Smooth muscle cell (in vitro differentiated cells): ENCODE data around the gene XRCC4. TPM values are rescaled to one million over a fixed set of nuclear protein-coding genes. Genes with fewer than 3 reads are reported as not detected.

ENCODE experiments used
- DNase-seq: peaks from one replicate; lab custom pipeline; 2025; ENCODE audit not compliant: unreplicated experiment; lab: John Stamatoyannopoulos, UW
- H2AFZ ChIP-seq: fragments of 200-600 bp; sonication (generic); 2 replicates; pipeline ENCODE4 v1.6.0; 2016; ENCODE audit warnings: antibody characterized with exemption, low read depth, mild to moderate bottlenecking
- H3F3A ChIP-seq: fragments of 200-600 bp; sonication (generic); 2 replicates; pipeline ENCODE4 v1.6.0; 2017; ENCODE audit warnings: antibody characterized with exemption, low read depth
- H3K27ac ChIP-seq: fragments of 200-600 bp; sonication (generic); 2 replicates; pipeline ENCODE4 v1.5.1; 2016; ENCODE audit warnings: low read depth, mild to moderate bottlenecking
- H3K27me3 ChIP-seq: fragments of 200-600 bp; sonication (generic); 2 replicates; pipeline ENCODE4 v1.6.1; 2016; ENCODE audit warnings: low read depth, mild to moderate bottlenecking
- H3K36me3 ChIP-seq: fragments of 200-600 bp; sonication (generic); 2 replicates; pipeline ENCODE4 v1.5.1; 2016; ENCODE audit warnings: low read depth
- H3K4me1 ChIP-seq: fragments of 200-600 bp; sonication (generic); 2 replicates; pipeline ENCODE4 v1.5.1; 2016; ENCODE audit warnings: low read depth
- H3K4me2 ChIP-seq: fragments of 200-600 bp; sonication (generic); 2 replicates; pipeline ENCODE4 v1.6.0; 2016; ENCODE audit warnings: mild to moderate bottlenecking
- H3K4me3 ChIP-seq: fragments of 200-600 bp; sonication (generic); 2 replicates; pipeline ENCODE4 v1.5.1; 2016; ENCODE audit warnings: mild to moderate bottlenecking
- H3K79me2 ChIP-seq: fragments of 200-600 bp; sonication (generic); 2 replicates; pipeline ENCODE4 v1.6.0; 2016; ENCODE audit warnings: low read depth, mild to moderate bottlenecking
- H3K9ac ChIP-seq: fragments of 200-600 bp; sonication (generic); 2 replicates; pipeline ENCODE4 v1.6.0; 2016; ENCODE audit warnings: low read depth
- H3K9me3 ChIP-seq: fragments of 200-600 bp; sonication (generic); replicated peaks from 2 replicates; pipeline ENCODE4 v1.5.1; 2016; ENCODE audit warnings: low read depth
- H4K20me1 ChIP-seq: fragments of 200-600 bp; sonication (generic); 2 replicates; pipeline ENCODE4 v1.6.0; 2016; ENCODE audit warnings: low read depth
- WGBS: methylation state at CpG from one replicate; pipeline ENCODE4 v1.1.7; 2016; ENCODE audit warnings: low lambda C conversion rate; 5-methylcytosine and 5-hydroxymethylcytosine counted together
- polyA plus RNA-seq: library from polyadenylated mRNA; unstranded; fragments of >200 nt; fragmentation: Nextera tagmentation; extraction: Ambion mirVana; gene quantifications from 2 replicates; pipeline ENCODE4 v1.2.1, GENCODE V29; 2016
- total RNA-seq: library from RNA; depleted of rRNA; stranded (reverse); fragments of >200 nt; gene quantifications from 2 replicates; pipeline ENCODE4 v1.2.3, GENCODE V29; 2014
- TF ChIP-seq, protein P1 (sequence below): fragments of 200-600 bp; sonication (generic); IDR thresholded peaks from 2 replicates; pipeline ENCODE4 v1.5.1; 2017; ENCODE audit warnings: borderline replicate concordance, mild to moderate bottlenecking, antibody characterized with exemption; ENCODE audit not compliant: insufficient read depth, poor library complexity, severe bottlenecking

The XRCC4 gene
- total and polyA plus RNA-seq, 2 experiments from 2014 or later, result 98.1 to 110 TPM

DNA sequence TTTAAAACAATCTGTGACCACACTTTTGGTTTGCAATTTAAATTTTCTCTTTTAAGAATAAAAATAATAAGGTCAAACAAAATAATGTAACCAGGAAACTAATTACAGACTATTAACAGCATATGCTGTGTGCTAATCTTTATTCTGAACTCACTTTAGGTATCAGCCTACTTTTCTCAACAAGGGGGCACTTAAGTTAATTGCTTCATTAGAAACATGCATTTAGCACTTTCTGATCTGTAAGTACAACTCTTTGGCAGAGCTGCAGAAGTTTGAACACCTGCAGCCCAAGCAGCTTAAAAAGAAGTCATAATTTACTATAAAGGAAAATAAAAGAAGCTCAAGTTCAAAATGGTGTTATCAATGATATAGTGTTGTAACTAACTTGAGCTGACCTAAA is 21.7 kb downstream of the XRCC4 start:
- TF ChIP-seq, protein P1, sequence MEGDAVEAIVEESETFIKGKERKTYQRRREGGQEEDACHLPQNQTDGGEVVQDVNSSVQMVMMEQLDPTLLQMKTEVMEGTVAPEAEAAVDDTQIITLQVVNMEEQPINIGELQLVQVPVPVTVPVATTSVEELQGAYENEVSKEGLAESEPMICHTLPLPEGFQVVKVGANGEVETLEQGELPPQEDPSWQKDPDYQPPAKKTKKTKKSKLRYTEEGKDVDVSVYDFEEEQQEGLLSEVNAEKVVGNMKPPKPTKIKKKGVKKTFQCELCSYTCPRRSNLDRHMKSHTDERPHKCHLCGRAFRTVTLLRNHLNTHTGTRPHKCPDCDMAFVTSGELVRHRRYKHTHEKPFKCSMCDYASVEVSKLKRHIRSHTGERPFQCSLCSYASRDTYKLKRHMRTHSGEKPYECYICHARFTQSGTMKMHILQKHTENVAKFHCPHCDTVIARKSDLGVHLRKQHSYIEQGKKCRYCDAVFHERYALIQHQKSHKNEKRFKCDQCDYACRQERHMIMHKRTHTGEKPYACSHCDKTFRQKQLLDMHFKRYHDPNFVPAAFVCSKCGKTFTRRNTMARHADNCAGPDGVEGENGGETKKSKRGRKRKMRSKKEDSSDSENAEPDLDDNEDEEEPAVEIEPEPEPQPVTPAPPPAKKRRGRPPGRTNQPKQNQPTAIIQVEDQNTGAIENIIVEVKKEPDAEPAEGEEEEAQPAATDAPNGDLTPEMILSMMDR, result no peak
- no peaks in the 10 kb centered on the region for H4K20me1 ChIP-seq
- H3K27me3 ChIP-seq, result no peaks in the 10 kb centered on the region
- H3K79me2 ChIP-seq, result peaks cover 52% of the 10 kb centered on the region
- H3K4me2 ChIP-seq, result peak overlapping the region; percentile 81
- peak overlapping the region; percentile 39 for H3K4me3 ChIP-seq
- peaks cover 36% of the 10 kb centered on the region for H3F3A ChIP-seq
- H3K9ac ChIP-seq, result peak overlapping the region; percentile 74
- no peaks in the 10 kb centered on the region for H3K9me3 ChIP-seq
- H3K27ac ChIP-seq, result peak overlapping the region; percentile 97
- peaks cover 51% of the 10 kb centered on the region for H3K4me1 ChIP-seq
- no peak overlapping the region for H2AFZ ChIP-seq
- no peak for DNase-seq
- H3K36me3 ChIP-seq, result no peaks in the 10 kb centered on the region

GRCh38 chr5:83099445-83099844 is 22.1 kb downstream of the XRCC4 start:
- H3K4me1 ChIP-seq, result peaks cover 51% of the 10 kb centered on the region
- no peaks in the 10 kb centered on the region for H3K36me3 ChIP-seq
- H3K79me2 ChIP-seq, result peaks cover 52% of the 10 kb centered on the region
- peak overlapping the region; percentile 39 for H3K4me3 ChIP-seq
- 58% methylated on average over 1 of the region's 1 CpG for WGBS
- peaks cover 37% of the 10 kb centered on the region for H3F3A ChIP-seq
- no peaks in the 10 kb centered on the region for H4K20me1 ChIP-seq
- H3K9ac ChIP-seq, result no peak overlapping the region
- no peaks in the 10 kb centered on the region for H3K27me3 ChIP-seq
- TF ChIP-seq, protein P1, result no peak
- H3K4me2 ChIP-seq, result peak overlapping the region; percentile 81
- H2AFZ ChIP-seq, result no peak overlapping the region
- no peaks in the 10 kb centered on the region for H3K9me3 ChIP-seq
- DNase-seq, result no peak
- H3K27ac ChIP-seq, result peak overlapping the region; percentile 97

DNA sequence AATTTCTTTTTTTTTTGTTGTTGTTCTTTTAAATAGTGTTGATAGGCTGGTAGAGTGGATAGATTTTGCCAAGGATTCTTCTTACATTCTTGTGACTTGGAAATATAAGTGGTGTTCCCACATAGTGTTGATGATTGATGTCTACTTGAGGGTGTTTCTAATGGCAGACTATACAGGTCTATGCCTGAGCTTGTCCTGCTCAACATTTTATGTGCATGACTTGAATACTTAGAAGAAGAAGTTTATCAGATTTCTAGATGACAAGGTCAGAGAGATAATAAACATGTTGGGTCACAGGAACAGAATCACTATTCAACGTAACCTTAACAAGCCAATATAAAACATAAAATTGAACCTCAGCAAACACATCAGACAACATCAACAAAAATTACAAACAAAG is 24.2 kb downstream of the XRCC4 start:
- Histone ChIP-seq H3K9ac (peak overlapping the region; percentile 29), H3K36me3 (no peaks in the 10 kb centered on the region), H3K27me3 (no peaks in the 10 kb centered on the region), H2AFZ (no peak overlapping the region), H3K9me3 (no peaks in the 10 kb centered on the region), H3K4me2 (peak overlapping the region; percentile 81), H3K27ac (peak overlapping the region; percentile 97), H4K20me1 (no peaks in the 10 kb centered on the region), H3F3A (peaks cover 29% of the 10 kb centered on the region), H3K4me1 (peaks cover 51% of the 10 kb centered on the region), H3K79me2 (peaks cover 66% of the 10 kb centered on the region), H3K4me3 (no peak overlapping the region)
- 41% methylated on average over 1 of the region's 1 CpG for WGBS
- TF ChIP-seq, protein P1, result no peak
- DNase-seq, result no peak

- Histone ChIP-seq H3K9me3 (no peaks in the 10 kb centered on the region), H3K36me3 (no peaks in the 10 kb centered on the region), H3F3A (peaks cover 29% of the 10 kb centered on the region), H3K9ac (peak overlapping the region; percentile 29), H2AFZ (peak overlapping the region; percentile 5), H3K79me2 (peaks cover 56% of the 10 kb centered on the region), H3K27me3 (no peaks in the 10 kb centered on the region), H4K20me1 (no peaks in the 10 kb centered on the region), H3K4me2 (peak overlapping the region; percentile 81), H3K4me3 (no peak overlapping the region), H3K4me1 (peaks cover 51% of the 10 kb centered on the region), H3K27ac (peak overlapping the region; percentile 97)
- TF ChIP-seq, protein P1, result no peak
- no peak for DNase-seq
Observed at GRCh38 chr5:83102364-83102980, 25.1 kb downstream of the XRCC4 start.
